BJ (cell line): ENCODE results near the gene GALNT13. TPM values are rescaled to one million over a fixed set of nuclear protein-coding genes. Genes with fewer than 3 reads are reported as not detected.

Source experiments
- CTCF ChIA-PET: fragments of 350-600 bp; formaldehyde crosslinking; extraction: SDS; loops from one replicate; lab custom pipeline; 2021; ENCODE audit warnings: antibody characterized with exemption, inconsistent platforms; lab: Yijun Ruan, JAX
- POLR2A ChIA-PET: fragments of 300-600 bp; sonication (Branson Sonifier 250); formaldehyde crosslinking; extraction: SDS; loops from one replicate; lab custom pipeline; 2021; ENCODE audit warnings: antibody characterized with exemption; lab: Charles Lee
- DNase-seq: peaks from one replicate; pipeline ENCODE4 v3.0.0-alpha.2; 2011; ENCODE audit warnings: low read depth
- H3K27me3 ChIP-seq: 2 replicates; pipeline ENCODE4 v1.6.0; 2011; ENCODE audit warnings: low read length; ENCODE audit not compliant: control insufficient read depth, insufficient read depth
- H3K36me3 ChIP-seq: 2 replicates; pipeline ENCODE4 v1.5.1; 2011; ENCODE audit warnings: low read length; ENCODE audit not compliant: control insufficient read depth, insufficient read depth
- H3K4me3 ChIP-seq: 2 replicates; pipeline ENCODE4 v1.5.1; 2011; ENCODE audit warnings: low read depth, mild to moderate bottlenecking, control low read depth, low read length
- polyA plus RNA-seq: library from polyadenylated mRNA; depleted of rRNA; stranded (reverse); fragments of >200 nt; gene quantifications from 2 replicates; pipeline ENCODE4 v1.2.3, GENCODE V29; 2011
- TF ChIP-seq, protein P1 (sequence below): IDR thresholded peaks from 2 replicates; pipeline ENCODE4 v1.5.1; 2011; ENCODE audit warnings: low read depth, mild to moderate bottlenecking, control low read depth, inconsistent platforms, low read length, moderate library complexity; ENCODE audit not compliant: insufficient read depth

The GALNT13 gene
- polyA plus RNA-seq, 1 experiment: not detected

DNA sequence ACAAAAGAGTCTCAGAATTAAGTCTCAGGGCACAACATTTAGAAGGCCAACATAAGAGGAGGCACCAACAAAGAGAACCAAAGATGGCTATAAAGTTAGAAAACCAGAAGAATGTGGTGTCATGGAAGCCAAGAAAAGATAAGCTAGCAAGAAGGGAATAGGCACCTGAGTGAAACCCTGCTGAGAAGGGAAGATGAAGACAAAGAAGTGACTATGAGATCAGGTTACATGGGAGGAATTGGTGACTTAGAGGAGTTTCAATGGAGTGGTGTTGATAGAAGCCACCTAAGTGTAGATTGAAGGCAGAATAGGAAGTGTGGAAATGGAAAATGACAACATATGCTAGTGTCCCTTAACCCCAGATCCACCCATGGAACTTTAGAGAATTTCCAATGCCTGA is 499.2 kb downstream of the GALNT13 start:
- Histone ChIP-seq H3K4me3 (no peak overlapping the region), H3K27me3 (no peaks in the 10 kb centered on the region), H3K36me3 (no peaks in the 10 kb centered on the region)
- TF ChIP-seq, protein P1, sequence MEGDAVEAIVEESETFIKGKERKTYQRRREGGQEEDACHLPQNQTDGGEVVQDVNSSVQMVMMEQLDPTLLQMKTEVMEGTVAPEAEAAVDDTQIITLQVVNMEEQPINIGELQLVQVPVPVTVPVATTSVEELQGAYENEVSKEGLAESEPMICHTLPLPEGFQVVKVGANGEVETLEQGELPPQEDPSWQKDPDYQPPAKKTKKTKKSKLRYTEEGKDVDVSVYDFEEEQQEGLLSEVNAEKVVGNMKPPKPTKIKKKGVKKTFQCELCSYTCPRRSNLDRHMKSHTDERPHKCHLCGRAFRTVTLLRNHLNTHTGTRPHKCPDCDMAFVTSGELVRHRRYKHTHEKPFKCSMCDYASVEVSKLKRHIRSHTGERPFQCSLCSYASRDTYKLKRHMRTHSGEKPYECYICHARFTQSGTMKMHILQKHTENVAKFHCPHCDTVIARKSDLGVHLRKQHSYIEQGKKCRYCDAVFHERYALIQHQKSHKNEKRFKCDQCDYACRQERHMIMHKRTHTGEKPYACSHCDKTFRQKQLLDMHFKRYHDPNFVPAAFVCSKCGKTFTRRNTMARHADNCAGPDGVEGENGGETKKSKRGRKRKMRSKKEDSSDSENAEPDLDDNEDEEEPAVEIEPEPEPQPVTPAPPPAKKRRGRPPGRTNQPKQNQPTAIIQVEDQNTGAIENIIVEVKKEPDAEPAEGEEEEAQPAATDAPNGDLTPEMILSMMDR: no peak
- ChIA-PET POLR2A (no interaction called here), CTCF (no interaction called here)
- no peak for DNase-seq

DNA sequence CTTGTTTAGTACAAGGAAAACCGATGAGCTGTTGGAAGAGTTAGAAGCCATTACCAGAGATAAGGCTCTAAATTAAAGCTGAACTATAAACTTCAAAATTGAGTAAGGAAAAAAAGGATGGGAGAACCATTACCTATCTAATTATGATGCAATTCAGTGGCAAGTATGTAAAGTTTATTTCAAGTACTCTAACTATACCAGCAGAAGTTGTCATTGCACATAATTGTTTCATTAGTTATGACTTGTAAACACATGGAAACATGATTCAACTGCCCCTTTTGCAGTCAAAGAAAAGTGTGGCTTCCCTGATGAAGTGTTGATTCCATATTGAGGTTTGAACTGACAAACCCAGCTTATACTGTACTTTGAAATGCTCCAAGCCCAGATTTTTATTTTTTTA is 502.7 kb downstream of the GALNT13 start:
- TF ChIP-seq, protein P1: no peak

DNA sequence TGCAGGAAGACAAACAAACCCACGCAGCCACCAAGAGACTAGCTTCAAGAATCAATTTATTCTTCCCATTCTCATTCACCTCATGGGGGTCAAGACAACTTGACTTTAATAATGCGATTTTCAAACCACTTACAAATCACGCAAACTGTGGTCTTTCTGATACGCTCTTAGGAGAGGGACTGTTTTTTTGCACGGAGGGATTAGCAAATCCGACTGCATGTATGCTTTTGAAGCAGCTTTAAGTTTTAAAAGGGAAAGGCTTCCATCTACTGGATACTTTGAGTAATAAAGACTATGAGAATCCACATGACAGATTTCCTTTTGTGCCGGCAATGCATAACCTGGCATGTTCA is 503.8 kb downstream of the GALNT13 start:
- ChIA-PET CTCF (interaction anchor here (0.6 to 1.0 kb wide), 2 partner anchors 193 to 1516 kb away, joined by 3 to 4 read pairs; no protein-coding TSS in a partner anchor), POLR2A (no interaction called here)
- no peak for DNase-seq
- no peaks in the 10 kb centered on the region for H3K27me3 ChIP-seq
- H3K36me3 ChIP-seq: no peaks in the 10 kb centered on the region
- TF ChIP-seq, protein P1: no peak
- no peak overlapping the region for H3K4me3 ChIP-seq

More for the DNA sequence above, 502.7 kb downstream of the GALNT13 start:
- ChIA-PET POLR2A (no interaction called here), CTCF (no interaction called here)
- Histone ChIP-seq H3K27me3 (no peaks in the 10 kb centered on the region), H3K4me3 (no peak overlapping the region), H3K36me3 (no peaks in the 10 kb centered on the region)
- no peak for DNase-seq

DNA sequence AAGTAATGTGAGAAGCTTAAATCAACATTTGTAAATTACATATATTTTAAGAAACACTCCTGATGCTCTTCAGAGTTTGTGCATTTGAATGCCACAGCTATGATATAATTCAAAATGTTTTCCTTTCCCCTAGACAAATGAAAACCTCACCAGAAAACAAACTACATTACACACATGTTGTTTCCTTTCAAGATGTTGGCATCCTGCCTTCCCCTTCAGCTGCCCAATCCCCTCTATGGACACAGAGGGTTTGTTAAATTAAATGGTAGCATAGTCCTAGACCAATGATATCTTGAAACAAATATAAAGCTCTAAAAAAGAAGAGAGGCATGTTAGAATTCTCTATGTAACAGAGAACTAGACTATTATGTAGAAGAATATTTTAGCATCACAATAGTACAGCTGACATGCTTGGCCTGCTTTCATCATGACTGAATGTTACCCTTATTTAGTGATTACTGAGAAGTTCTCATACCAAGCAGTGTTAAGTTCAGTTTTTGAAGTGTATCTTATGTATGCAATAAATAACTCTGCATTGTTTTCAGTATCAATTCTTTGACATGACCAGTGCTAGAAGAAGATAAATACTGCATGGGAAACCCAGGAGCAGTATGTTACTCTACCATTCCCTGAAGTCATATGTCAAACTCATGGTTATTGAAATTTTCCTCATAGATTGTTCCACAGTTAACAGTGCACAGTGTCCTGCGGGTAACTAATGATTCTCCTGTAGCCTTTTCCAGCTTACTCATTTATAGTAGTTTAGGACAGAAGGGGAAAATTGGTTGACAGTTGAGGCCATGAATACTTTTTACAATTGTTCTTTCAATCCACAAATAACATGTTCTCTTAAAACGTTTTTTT is 510.4 kb downstream of the GALNT13 start:
- H3K27me3 ChIP-seq: no peaks in the 10 kb centered on the region
- CTCF ChIA-PET: no interaction called here
- H3K4me3 ChIP-seq: no peak overlapping the region
- DNase-seq: no peak
- no peaks in the 10 kb centered on the region for H3K36me3 ChIP-seq
- POLR2A ChIA-PET: no interaction called here
- TF ChIP-seq, protein P1: no peak

DNA sequence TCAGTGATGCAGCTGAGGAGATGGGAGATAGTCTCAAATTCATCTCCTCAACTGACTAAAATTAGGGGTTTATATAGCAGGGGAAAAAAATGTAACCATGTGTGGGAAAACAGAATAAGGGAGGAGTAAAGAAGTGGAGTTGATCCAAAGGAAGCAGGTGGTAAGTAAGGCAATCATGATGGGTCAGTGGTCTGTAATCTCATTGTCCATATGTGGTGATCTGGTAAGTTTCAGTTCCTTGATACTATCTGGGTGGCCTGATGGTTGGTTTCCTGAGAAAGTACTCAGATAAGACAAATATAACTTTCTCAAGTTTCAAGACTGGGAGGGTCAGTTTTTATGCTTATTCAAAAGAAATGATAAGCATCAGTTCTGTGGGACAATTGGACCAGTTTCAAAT is 514.5 kb downstream of the GALNT13 start:
- Histone ChIP-seq H3K36me3 (no peaks in the 10 kb centered on the region), H3K4me3 (no peak overlapping the region), H3K27me3 (no peaks in the 10 kb centered on the region)
- POLR2A ChIA-PET: no interaction called here
- TF ChIP-seq, protein P1: no peak
- no peak for DNase-seq
- CTCF ChIA-PET: no interaction called here
